CD8-positive, alpha-beta memory T cell (primary cell): ENCODE measurements around the gene SLK. TPM values are rescaled to one million over a fixed set of nuclear protein-coding genes. Genes with fewer than 3 reads are reported as not detected.

Source experiments
- CTCF ChIA-PET: fragments of 350-600 bp; sonication (Branson Sonifier 250); formaldehyde crosslinking; loops from one replicate; lab custom pipeline; 2021; ENCODE audit warnings: antibody characterized with exemption; lab: Charles Lee
- POLR2A ChIA-PET: fragments of 350-600 bp; sonication (Branson Sonifier 250); formaldehyde crosslinking; loops from one replicate; lab custom pipeline; 2021; ENCODE audit warnings: antibody characterized with exemption; lab: Charles Lee
- DNase-seq, 5 donors: peaks; one replicate each; pipeline versions ENCODE4 v3.0.0 to v3.0.0-alpha.2; 2020 to 2022; ENCODE audit warnings: mixed read lengths in 1 of 5
- H3K27ac ChIP-seq: one replicate; pipeline ENCODE4 v1.7.0; 2013; ENCODE audit warnings: low read depth, mild to moderate bottlenecking, low read length, moderate library complexity
- H3K27me3 ChIP-seq: 2 replicates; pipeline ENCODE4 v1.7.0; 2013; ENCODE audit warnings: low read length, mild to moderate bottlenecking; ENCODE audit not compliant: insufficient read depth, poor library complexity, severe bottlenecking
- H3K36me3 ChIP-seq: 2 replicates; pipeline ENCODE4 v1.7.0; 2013; ENCODE audit warnings: mild to moderate bottlenecking, low read length, moderate library complexity; ENCODE audit not compliant: insufficient read depth
- H3K4me1 ChIP-seq: 2 replicates; pipeline ENCODE4 v1.7.0; 2013; ENCODE audit warnings: mild to moderate bottlenecking, low read length, moderate library complexity; ENCODE audit not compliant: insufficient read depth
- H3K4me3 ChIP-seq: 2 replicates; pipeline ENCODE4 v1.7.0; 2013; ENCODE audit warnings: mild to moderate bottlenecking, low read length
- H3K9me3 ChIP-seq: 2 replicates; pipeline ENCODE4 v1.7.0; 2013; ENCODE audit warnings: mild to moderate bottlenecking, low read length
- H3K27ac Mint-ChIP-seq, 8 donors: one replicate each; pipeline ENCODE4 v1.8.0; 2020 to 2021; ENCODE audit warnings: mixed read lengths in 8 of 8, mild to moderate bottlenecking in 6 of 8, inconsistent platforms in 3 of 8, moderate library complexity in 3 of 8
- H3K27me3 Mint-ChIP-seq, 2 donors: one replicate each; pipeline ENCODE4 v1.8.0; 2020 to 2021; ENCODE audit warnings: mixed read lengths in 2 of 2, mild to moderate bottlenecking in 1 of 2, moderate library complexity in 1 of 2
- H3K36me3 Mint-ChIP-seq, 3 donors: one replicate each; pipeline ENCODE4 v1.8.0; 2020 to 2021; ENCODE audit warnings: mixed read lengths in 3 of 3, inconsistent platforms in 1 of 3, mild to moderate bottlenecking in 1 of 3
- H3K4me1 Mint-ChIP-seq, 3 donors: one replicate each; pipeline ENCODE4 v1.8.0; 2020 to 2021; ENCODE audit warnings: mixed read lengths in 3 of 3, inconsistent platforms in 1 of 3, mild to moderate bottlenecking in 1 of 3
- H3K4me3 Mint-ChIP-seq, 7 donors: one replicate each; pipeline ENCODE4 v1.8.0; 2020 to 2021; ENCODE audit warnings: mixed read lengths in 7 of 7, mild to moderate bottlenecking in 6 of 7, moderate library complexity in 4 of 7, inconsistent platforms in 2 of 7
- H3K9me3 Mint-ChIP-seq, 5 donors: one replicate each; pipeline ENCODE4 v1.8.0; 2020 to 2022; ENCODE audit warnings: mixed read lengths in 5 of 5, mild to moderate bottlenecking in 3 of 5, moderate library complexity in 2 of 5, inconsistent platforms in 1 of 5
- polyA plus RNA-seq: library from polyadenylated mRNA; unstranded; fragments of 300-500 nt; fragmentation: Illumina TruSeq; gene quantifications from one replicate; pipeline ENCODE4 v1.2.3, GENCODE V29; 2021
- total RNA-seq, 2 experiments: library from RNA; stranded (reverse); gene quantifications; one replicate each; pipeline ENCODE4 v1.2.3, GENCODE V29; 2021

Gene SLK
- total and polyA plus RNA-seq, 3 experiments from 2014 or later: 15.8 to 24.8 (median 23.7) TPM

DNA sequence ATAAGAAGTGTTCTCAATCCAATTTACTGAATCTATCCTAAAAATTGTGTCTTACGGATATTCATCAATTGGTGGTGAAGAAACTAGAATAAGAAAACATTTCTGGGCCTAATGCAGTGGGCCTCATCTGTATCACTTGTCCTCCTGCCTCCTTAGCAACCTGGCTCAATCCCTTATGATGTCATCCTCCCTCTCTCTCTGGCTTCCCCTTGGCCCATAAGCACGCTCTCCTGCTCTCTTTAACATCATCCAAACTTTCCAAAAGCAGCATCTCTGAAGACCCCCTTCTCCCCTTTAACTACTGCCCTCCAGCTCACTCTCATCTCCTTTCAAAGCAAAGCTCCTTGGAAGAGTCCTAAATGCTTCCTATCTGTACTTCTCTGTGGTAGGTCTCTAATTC is 44.3 kb upstream of the SLK start:
- Mint-ChIP-seq H3K4me1 (peaks cover 8 to 14% (median 10%) of the 10 kb centered on the region in 3 donors), H3K27ac (no peak overlapping the region), H3K4me3 (no peak overlapping the region), H3K27me3 (no peaks in the 10 kb centered on the region), H3K9me3 (no peaks in the 10 kb centered on the region), H3K36me3 (peaks cover 0 to 3% (median 3%) of the 10 kb centered on the region in 3 donors)
- Histone ChIP-seq H3K4me3 (no peak overlapping the region), H3K4me1 (peaks cover 8% of the 10 kb centered on the region), H3K27me3 (no peaks in the 10 kb centered on the region), H3K9me3 (no peaks in the 10 kb centered on the region), H3K27ac (no peak overlapping the region), H3K36me3 (no peaks in the 10 kb centered on the region)
- ChIA-PET POLR2A (no interaction called here), CTCF (interaction anchor here (0.9 to 1.5 kb wide), 2 partner anchors 21 to 47 kb away, joined by 3 to 4 read pairs; no protein-coding TSS in a partner anchor)
- DNase-seq: no peak

GRCh38 chr10:103923502-103923901 is 43.4 kb upstream of the SLK start:
- Histone ChIP-seq H3K27ac (no peak overlapping the region), H3K4me3 (no peak overlapping the region), H3K36me3 (no peaks in the 10 kb centered on the region), H3K9me3 (no peaks in the 10 kb centered on the region), H3K27me3 (no peaks in the 10 kb centered on the region), H3K4me1 (peaks cover 6% of the 10 kb centered on the region)
- Mint-ChIP-seq H3K36me3 (peaks cover 0 to 3% (median 0%) of the 10 kb centered on the region in 3 donors), H3K27ac (no peak overlapping the region), H3K4me1 (peaks cover 5 to 7% (median 6%) of the 10 kb centered on the region in 3 donors), H3K9me3 (no peaks in the 10 kb centered on the region), H3K27me3 (no peaks in the 10 kb centered on the region), H3K4me3 (no peak overlapping the region)
- POLR2A ChIA-PET: no interaction called here
- CTCF ChIA-PET: no interaction called here
- no peak for DNase-seq

GRCh38 chr10:103925591-103925990 is 41.3 kb upstream of the SLK start:
- H3K36me3 Mint-ChIP-seq: peaks cover 0 to 3% (median 0%) of the 10 kb centered on the region in 3 donors
- ChIA-PET POLR2A (no interaction called here), CTCF (no interaction called here)
- no peaks in the 10 kb centered on the region for H3K9me3 ChIP-seq
- no peaks in the 10 kb centered on the region for H3K4me1 ChIP-seq
- peak overlapping the region in 1 of 8 donors; percentile 38 for H3K27ac Mint-ChIP-seq
- H3K27ac ChIP-seq: no peak overlapping the region
- no peaks in the 10 kb centered on the region for H3K9me3 Mint-ChIP-seq
- no peak overlapping the region for H3K4me3 ChIP-seq
- no peaks in the 10 kb centered on the region for H3K36me3 ChIP-seq
- H3K4me1 Mint-ChIP-seq: no peaks in the 10 kb centered on the region
- H3K4me3 Mint-ChIP-seq: no peak overlapping the region
- no peak for DNase-seq
- no peaks in the 10 kb centered on the region for H3K27me3 ChIP-seq
- no peaks in the 10 kb centered on the region for H3K27me3 Mint-ChIP-seq

- no peaks in the 10 kb centered on the region for H3K9me3 ChIP-seq
- H3K36me3 ChIP-seq: no peaks in the 10 kb centered on the region
- POLR2A ChIA-PET: interaction anchor here (0.5 kb wide), 1 partner anchor 94 kb away, joined by 3 read pairs; no protein-coding TSS in a partner anchor
- no peak for DNase-seq
- no peaks in the 10 kb centered on the region for H3K4me1 Mint-ChIP-seq
- no peak overlapping the region for H3K27ac ChIP-seq
- no peaks in the 10 kb centered on the region for H3K27me3 ChIP-seq
- no peaks in the 10 kb centered on the region for H3K4me1 ChIP-seq
- no peaks in the 10 kb centered on the region for H3K9me3 Mint-ChIP-seq
- H3K27me3 Mint-ChIP-seq: no peaks in the 10 kb centered on the region
- no peak overlapping the region for H3K27ac Mint-ChIP-seq
- H3K36me3 Mint-ChIP-seq: peaks cover 0 to 3% (median 0%) of the 10 kb centered on the region in 3 donors
- CTCF ChIA-PET: no interaction called here
- H3K4me3 Mint-ChIP-seq: no peak overlapping the region
- H3K4me3 ChIP-seq: no peak overlapping the region
Measured at GRCh38 chr10:103926722-103927319, 40.1 kb upstream of the SLK start.

GRCh38 chr10:103928784-103929183 is 38.2 kb upstream of the SLK start:
- Histone ChIP-seq H3K9me3 (no peaks in the 10 kb centered on the region), H3K4me1 (no peaks in the 10 kb centered on the region), H3K27ac (no peak overlapping the region), H3K4me3 (no peak overlapping the region), H3K36me3 (no peaks in the 10 kb centered on the region), H3K27me3 (no peaks in the 10 kb centered on the region)
- H3K36me3 Mint-ChIP-seq: peaks cover 0 to 3% (median 0%) of the 10 kb centered on the region in 3 donors
- H3K27me3 Mint-ChIP-seq: no peaks in the 10 kb centered on the region
- H3K4me1 Mint-ChIP-seq: no peaks in the 10 kb centered on the region
- POLR2A ChIA-PET: no interaction called here
- no peak overlapping the region for H3K27ac Mint-ChIP-seq
- H3K9me3 Mint-ChIP-seq: no peaks in the 10 kb centered on the region
- CTCF ChIA-PET: interaction anchor here (1.0 kb wide), 1 partner anchor 39 kb away, joined by 3 read pairs; no protein-coding TSS in a partner anchor
- DNase-seq: no peak
- H3K4me3 Mint-ChIP-seq: no peak overlapping the region

- peaks cover 0 to 3% (median 0%) of the 10 kb centered on the region in 3 donors for H3K36me3 Mint-ChIP-seq
- no peaks in the 10 kb centered on the region for H3K9me3 ChIP-seq
- no peaks in the 10 kb centered on the region for H3K36me3 ChIP-seq
- no peak overlapping the region for H3K27ac Mint-ChIP-seq
- H3K4me3 ChIP-seq: no peak overlapping the region
- H3K4me3 Mint-ChIP-seq: no peak overlapping the region
- no peaks in the 10 kb centered on the region for H3K4me1 ChIP-seq
- ChIA-PET POLR2A (no interaction called here), CTCF (interaction anchor here (1.0 kb wide), 1 partner anchor 40 kb away, joined by 3 read pairs; no protein-coding TSS in a partner anchor)
- no peak overlapping the region for H3K27ac ChIP-seq
- no peaks in the 10 kb centered on the region for H3K4me1 Mint-ChIP-seq
- H3K9me3 Mint-ChIP-seq: no peaks in the 10 kb centered on the region
- DNase-seq: no peak
- no peaks in the 10 kb centered on the region for H3K27me3 ChIP-seq
- H3K27me3 Mint-ChIP-seq: no peaks in the 10 kb centered on the region
Measured at GRCh38 chr10:103929381-103929921, 37.5 kb upstream of the SLK start.

- no peak for DNase-seq
- Histone ChIP-seq H3K36me3 (no peaks in the 10 kb centered on the region), H3K4me3 (no peak overlapping the region), H3K9me3 (no peaks in the 10 kb centered on the region), H3K27ac (no peak overlapping the region), H3K27me3 (no peaks in the 10 kb centered on the region), H3K4me1 (no peaks in the 10 kb centered on the region)
- H3K9me3 Mint-ChIP-seq: no peaks in the 10 kb centered on the region
- no peak overlapping the region for H3K27ac Mint-ChIP-seq
- ChIA-PET CTCF (no interaction called here), POLR2A (no interaction called here)
- H3K4me1 Mint-ChIP-seq: no peaks in the 10 kb centered on the region
- no peak overlapping the region for H3K4me3 Mint-ChIP-seq
- H3K27me3 Mint-ChIP-seq: no peaks in the 10 kb centered on the region
- peaks cover 0 to 3% (median 0%) of the 10 kb centered on the region in 3 donors for H3K36me3 Mint-ChIP-seq
Measured at GRCh38 chr10:103930449-103930848, 36.5 kb upstream of the SLK start.

DNA sequence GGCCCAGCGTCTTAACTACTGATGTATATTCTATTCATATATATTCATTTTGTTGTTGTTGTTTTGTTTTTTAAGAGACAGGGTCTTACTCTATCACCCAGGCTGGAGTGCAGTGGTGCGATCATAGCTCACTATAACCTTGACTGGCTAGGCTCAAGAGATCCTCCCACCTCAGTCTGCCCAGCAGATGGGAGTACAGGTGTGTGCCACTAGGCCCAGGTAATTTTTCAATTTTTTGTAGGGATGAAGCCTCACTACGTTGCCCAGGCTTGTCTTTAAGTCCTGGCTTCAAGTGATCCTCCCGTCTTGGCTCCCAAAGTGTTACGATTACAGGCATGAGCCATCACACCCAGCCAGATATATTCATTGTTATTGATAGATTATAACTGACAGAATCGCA is 36.1 kb upstream of the SLK start:
- Histone ChIP-seq H3K4me3 (no peak overlapping the region), H3K27me3 (no peaks in the 10 kb centered on the region), H3K9me3 (no peaks in the 10 kb centered on the region), H3K4me1 (no peaks in the 10 kb centered on the region), H3K27ac (no peak overlapping the region), H3K36me3 (no peaks in the 10 kb centered on the region)
- CTCF ChIA-PET: no interaction called here
- Mint-ChIP-seq H3K27ac (no peak overlapping the region), H3K36me3 (peaks cover 0 to 3% (median 0%) of the 10 kb centered on the region in 3 donors), H3K4me3 (no peak overlapping the region), H3K4me1 (no peaks in the 10 kb centered on the region), H3K27me3 (peaks cover 0 to 3% of the 10 kb centered on the region in 2 donors), H3K9me3 (no peaks in the 10 kb centered on the region)
- no peak for DNase-seq
- POLR2A ChIA-PET: no interaction called here
